PC-9 (cell line): Measurements from ENCODE around the gene STEAP1B.

ENCODE experiments used
- CTCF ChIP-seq: fragments of 200-600 bp; sonication (generic); conservative IDR thresholded peaks from 2 replicates; pipeline ENCODE4 v1.6.1; 2017; ENCODE audit warnings: mixed run types, antibody characterized with exemption, mild to moderate bottlenecking, moderate library complexity
- EZH2 ChIP-seq: fragments of 200-600 bp; sonication (generic); IDR thresholded peaks from 2 replicates; pipeline ENCODE4 v1.8.0; 2017; ENCODE audit warnings: antibody characterized with exemption, low read depth

- TF ChIP-seq CTCF (no peak), EZH2 (no peak)
These were observed 112.4 kb downstream of the STEAP1B start for GRCh38 chr7:22387583-22387982.
